GM18873 (cell line): ENCODE measurements around the gene DNAH14.
"Not testable (repeated sequence)": the region's sequence is repeated elsewhere in the genome, so short reads cannot be mapped to it uniquely, and the experiment has no call there.

Source experiments
- ATAC-seq: cut with Tn5 transposase; IDR thresholded peaks from one replicate; pipeline ENCODE4 v1.9.1; 2021; ENCODE audit warnings: mild to moderate bottlenecking, moderate library complexity, moderate number of reproducible peaks; ENCODE audit not compliant: unreplicated experiment, low FRiP score

Gene DNAH14

DNA sequence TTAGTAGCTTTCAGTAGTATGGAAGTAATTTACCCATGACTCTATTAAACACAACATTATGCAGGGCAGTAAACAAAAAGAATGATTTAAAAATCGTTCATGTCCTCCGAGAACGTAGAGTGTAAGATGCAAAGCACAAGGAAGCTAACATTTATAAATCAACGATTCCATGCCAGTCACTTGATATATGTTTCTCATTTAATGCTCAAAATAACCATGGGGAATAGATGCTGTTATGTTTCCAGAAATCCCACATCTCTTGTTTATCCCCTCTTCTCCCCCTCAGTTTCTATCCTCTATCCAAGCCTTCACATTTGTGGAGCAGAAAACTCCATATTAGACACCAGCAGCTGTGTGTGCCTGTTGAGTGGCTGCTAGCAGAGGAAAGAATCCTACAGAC lies 445.5 kb downstream of the DNAH14 start:
- ATAC-seq = no peak

DNA sequence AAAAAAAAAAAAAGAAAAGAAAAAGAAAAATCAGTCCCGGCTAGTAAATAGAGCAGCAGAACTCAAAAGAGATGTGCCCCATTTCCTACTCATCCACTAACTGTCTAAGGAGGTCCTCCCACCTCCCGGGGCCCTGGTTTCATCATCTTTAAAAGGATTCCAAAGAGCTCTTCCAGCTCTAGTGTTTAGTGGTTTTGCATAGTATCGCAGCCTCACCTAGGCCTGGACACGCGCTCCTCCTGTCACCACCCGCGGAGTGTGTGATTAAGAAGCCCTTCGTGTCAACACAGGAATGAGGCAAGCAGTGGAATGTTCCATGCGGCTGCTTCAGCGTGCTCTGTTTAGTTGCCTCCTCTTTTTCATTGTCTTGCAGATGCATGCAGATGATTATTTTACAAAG lies 449.4 kb downstream of the DNAH14 start:
- ATAC-seq = no peak

DNA sequence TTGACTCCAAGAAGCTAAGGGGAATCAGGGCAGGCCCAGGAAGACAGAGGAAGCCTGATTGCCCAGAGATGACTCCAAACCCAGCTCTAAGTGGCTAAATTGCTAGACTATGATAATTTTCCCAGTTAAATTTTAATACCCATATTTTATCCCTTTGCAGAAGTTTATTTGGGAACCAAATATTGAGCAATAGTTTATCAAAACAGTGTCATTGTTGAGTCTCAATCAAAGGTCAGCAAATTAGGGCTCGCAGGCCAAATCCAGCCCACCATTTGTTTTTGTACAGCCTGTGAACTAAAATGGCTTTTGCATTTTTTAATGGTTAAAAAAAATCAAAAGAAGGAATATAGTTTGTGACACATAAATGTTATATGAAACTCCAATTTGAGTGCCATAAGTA lies 451.2 kb downstream of the DNAH14 start:
- no peak for ATAC-seq

DNA sequence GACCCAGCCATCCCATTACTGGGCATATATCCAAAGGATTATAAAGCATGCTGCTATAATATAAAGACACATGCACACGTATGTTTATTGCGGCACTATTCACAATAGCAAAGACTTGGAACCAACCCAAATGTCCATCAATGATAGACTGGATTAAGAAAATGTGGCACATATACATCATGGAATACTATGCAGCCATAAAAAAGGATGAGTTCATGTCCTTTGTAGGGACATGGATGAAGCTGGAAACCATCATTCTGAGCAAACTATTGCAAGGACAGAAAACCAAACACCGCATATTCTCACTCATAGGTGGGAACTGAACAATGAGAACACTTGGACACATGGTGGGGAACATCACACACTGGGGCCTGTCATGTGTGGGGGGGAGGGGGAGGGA lies 457.4 kb downstream of the DNAH14 start:
- ATAC-seq = not testable (repeated sequence)

DNA sequence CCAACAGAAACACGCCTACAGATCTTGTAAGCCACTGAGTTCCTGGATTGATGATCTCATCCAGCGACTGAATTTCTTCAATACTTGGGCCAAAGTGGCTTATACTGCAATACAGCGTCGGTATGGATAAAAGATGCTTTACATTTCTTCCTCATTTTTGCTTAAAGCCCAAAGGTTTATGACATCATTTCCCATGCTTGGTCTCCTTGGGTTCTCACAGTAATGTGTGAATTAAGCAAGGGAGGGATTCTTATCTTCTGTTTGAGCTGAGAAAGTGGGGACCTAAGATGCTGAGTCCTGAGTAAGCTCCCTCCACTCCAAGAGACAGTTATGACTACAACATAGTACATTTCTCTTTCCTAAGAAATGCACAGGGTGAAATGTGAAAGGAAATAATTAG lies 458.9 kb downstream of the DNAH14 start:
- ATAC-seq = no peak

DNA sequence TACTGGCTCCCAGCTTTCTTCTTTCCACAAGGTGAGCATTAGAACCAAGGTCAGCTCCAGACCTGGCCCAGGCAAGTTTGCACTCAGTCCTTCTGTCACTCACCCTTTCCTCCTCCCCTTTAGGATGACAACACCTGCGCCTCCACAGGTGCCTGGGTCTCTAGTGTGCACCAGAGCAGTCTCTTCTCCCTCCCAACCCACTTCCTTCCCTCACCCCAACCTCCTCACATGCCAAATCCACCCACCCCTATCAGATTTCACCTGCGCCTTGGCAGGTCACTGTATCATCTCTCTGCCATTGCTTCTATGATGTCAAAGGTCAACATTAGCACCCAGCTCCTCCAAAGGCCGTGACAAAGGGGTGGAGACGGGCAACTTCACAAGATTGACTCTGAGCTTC lies 460.4 kb downstream of the DNAH14 start:
- ATAC-seq = no peak

DNA sequence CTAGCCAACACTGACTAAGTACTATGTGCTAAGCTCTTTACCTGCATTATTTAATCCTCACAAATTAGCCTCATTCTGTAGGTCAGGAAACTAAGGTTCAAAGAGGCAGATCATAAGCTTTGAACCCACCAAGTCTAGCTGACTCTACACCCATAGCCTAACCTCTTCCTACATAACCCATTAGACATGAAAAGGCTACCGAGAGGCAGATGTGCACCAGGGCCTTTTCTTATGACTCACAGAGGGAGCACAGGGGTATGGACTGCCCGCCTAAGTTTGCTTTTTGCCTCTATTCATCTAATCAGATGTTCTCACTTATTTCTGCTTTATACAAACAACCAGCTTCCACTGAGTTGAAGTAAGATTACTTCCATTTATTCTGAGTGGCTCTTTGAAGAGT lies 466.9 kb downstream of the DNAH14 start:
- no peak for ATAC-seq

DNA sequence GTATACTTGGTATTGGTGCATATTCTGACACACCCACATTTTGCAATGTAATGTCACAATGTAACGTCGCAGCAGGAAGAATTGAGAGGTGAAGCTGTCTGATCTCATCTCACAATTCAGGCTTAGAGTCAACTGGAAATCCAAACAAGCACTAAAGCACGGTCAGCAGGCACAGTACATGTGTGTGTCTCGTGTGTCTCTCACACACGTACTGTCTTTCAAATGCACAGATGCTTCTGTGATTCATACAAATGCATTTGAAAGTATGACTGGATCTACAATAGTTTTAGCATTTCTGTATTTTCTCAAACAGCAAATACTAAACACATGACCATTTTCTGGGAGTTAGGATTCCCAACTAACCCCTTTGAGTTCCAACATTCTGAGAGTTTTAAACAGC lies 471.5 kb downstream of the DNAH14 start:
- no peak for ATAC-seq

DNA sequence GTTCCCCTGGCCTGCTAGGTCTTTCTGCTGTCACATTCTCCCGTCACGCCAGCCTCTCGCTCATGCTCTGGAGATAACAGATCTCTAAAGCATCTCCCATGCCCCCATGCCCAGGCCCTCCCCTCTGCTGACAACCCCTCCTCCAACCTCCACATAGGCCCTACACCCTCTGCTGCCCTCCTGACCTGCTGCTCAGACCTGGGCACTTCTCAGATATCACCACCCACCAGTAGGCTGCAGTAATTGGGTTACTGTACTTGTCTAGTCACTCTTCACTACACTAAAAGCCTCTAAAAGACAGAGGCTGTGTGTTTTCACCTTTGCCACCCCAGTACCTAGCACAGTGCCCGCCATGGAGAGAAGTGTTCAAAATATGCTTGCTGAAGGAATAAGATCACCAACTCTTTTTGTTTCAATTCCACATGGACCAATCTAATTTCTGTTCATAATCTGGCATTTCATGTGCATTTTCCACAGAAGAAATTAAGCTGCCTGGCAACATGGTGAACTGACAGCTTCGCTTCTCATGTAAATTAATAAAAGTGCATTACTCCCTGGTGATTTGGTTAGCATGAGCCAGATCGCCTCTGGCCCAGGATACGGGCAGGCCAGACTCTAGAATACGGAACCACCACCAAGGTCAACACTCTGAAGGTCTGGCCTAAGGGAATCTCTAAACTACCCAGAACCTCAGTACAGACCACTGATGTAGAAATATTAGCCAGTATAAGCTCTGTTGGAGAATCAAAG lies 477.7 kb downstream of the DNAH14 start:
- ATAC-seq = no peak

DNA sequence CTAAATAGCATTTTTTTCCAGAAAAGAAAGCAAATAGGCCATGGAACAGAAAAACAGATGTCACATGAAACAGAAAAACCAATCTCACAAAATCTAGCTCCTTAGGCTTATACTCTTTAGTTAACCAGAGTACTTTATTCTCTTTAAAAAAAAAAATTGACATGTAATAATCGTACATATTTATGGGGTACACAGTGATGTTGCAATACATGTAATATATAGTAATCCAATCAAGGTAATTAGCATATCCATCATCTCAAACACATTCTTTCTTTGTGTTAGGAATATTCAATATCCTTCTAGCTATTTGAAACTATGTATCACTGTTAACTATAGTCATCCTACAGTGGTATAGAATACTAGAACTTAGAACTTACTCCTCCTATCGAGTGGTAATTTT lies 478.3 kb downstream of the DNAH14 start:
- ATAC-seq = no peak

DNA sequence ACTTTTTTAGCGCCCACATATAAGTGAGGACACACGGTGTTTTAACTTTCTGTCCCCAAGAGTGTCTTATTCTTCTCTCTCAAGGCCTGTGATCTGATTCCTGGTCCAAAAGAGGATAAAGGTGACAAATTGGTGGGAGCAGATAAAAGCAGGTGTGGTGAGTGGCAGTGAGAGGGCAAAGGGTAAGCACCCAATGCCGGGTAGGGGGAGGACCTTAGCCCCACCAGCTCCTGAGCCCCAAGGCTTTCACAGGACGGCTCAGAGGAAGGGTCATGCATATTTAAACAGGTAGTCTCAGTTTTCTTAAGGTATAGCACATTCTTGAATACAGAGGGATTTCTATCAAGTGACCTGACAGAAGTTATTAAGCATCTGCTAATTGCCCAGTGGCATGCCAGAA lies 478.8 kb downstream of the DNAH14 start:
- ATAC-seq = no peak

DNA sequence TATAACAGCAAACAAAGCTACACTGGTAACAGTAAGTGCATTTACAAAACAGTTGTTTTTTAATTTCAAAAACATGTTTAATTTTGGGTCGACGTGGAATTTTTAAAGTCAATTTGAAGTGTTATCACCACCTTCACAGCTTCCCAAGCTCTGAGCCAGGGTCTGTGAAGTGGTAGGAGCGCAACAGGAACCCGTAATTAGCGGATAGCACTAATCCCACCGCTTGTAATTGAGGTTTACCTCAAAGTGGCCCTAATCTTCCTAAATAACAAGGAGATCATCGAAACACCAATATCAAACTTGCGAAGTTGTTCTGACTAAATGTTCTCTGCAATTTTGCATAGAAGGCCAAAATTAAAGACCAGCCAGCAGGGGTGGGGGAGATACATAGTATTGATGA lies 479.6 kb downstream of the DNAH14 start:
- ATAC-seq = no peak

DNA sequence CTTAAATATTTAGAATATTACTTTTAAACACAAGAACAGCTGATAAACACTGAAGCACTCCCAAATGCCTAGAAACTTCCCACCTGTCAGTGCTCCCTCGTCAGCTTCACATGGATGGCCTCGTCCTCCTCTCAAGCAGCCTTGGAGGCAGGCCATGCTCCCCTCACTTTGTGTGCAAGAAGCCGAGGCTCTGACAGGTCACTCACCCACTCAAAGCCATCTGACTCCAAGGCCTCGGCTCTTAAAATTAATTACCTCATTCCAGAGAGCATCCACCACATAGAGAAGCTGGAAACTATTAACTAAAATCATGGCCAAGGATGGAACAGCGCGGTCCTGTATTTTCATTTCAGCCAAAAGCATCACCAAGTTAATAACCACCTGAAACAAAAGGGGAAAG lies 480.6 kb downstream of the DNAH14 start:
- no peak for ATAC-seq

DNA sequence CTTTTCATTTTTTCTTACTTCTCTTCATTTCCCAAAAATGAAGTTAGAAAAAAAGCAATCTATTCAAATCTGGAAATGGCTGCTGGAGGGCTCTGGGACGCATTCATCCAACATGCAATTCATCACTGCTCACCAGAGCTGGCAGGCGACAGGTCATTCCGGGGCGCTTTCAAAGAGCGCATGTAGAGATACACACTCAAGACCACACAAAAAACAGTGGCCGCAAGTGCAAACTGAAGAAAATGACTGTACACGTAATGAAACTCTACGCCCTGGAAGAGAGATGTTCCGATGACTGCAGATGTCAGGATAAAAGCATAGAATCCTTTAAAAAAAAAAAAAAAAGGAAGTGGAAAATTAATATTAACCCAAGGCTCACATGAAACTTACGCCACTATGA lies 482.8 kb downstream of the DNAH14 start:
- ATAC-seq = no peak

DNA sequence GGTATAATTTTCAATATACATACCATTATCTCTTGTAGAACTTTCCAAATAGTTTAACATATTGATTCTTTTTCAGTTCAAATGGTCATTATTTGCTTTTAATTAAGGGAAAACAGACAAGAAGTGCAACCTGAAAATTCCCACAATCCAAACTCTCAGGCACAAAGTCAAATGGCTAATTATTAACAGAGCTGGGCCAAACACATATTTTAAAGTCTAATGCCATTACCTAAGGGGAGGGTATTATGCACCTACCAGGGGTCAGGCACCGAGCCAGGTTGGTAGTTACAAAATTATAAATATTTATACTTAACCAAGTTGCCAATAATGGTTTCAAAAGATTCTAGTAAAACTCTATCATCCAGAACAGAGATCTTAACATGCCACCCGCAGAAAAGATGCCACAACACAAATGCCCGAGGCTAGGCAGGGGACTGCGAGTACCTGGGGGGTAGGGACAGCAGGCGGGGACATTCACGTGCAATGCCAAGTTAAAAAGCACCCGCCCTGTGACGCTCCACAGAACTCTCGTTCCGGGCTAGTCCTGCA lies 483.4 kb downstream of the DNAH14 start:
- ATAC-seq = no peak

DNA sequence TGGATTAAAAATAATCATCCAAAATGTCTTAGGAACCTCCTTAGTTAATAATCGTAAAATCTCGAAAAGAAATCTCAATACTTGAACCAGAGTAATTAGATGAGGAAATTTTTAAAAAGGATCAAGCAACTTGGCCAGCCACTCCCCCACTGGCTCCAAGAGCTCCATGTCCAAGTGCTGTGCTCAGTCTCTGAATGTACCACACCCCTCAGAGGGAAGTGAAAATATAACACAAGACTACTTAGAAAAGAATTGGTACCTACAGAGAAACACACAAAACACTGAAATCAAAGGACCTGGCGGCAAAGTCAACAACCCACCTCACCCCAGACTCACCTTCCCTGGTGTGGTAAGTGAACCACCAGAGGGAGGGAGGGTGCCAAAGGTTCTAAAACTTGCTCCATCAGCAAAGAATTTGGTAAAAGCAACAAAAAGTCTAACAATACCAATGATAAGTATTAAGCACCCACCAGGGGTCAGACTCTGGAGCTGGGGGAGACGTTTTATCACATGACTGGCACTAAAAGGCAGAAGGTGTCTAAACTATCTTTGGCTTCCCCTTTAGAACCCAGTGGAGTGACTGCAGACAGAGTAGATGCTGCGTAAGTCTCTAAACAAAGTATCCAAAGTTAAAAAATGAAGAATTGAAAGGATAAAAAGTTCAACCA lies 484.4 kb downstream of the DNAH14 start:
- ATAC-seq = no peak

DNA sequence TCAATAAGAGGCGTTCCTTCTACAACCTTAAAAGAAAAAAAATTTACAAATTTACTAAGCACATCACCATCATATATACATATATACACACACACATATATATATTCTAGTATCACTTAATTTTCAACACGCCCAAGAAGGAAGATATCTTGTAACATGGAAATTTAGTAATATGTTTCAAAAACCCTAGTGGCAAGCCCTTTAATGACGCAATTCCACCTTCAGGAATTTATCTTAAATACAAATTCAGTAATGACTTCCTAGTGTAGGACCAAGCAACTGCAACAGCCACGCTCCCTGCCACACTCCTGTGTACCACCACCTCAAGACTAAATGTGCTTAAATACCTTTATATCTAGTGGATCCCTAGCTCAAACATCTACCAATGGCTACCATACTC lies 485.8 kb downstream of the DNAH14 start:
- ATAC-seq = no peak

DNA sequence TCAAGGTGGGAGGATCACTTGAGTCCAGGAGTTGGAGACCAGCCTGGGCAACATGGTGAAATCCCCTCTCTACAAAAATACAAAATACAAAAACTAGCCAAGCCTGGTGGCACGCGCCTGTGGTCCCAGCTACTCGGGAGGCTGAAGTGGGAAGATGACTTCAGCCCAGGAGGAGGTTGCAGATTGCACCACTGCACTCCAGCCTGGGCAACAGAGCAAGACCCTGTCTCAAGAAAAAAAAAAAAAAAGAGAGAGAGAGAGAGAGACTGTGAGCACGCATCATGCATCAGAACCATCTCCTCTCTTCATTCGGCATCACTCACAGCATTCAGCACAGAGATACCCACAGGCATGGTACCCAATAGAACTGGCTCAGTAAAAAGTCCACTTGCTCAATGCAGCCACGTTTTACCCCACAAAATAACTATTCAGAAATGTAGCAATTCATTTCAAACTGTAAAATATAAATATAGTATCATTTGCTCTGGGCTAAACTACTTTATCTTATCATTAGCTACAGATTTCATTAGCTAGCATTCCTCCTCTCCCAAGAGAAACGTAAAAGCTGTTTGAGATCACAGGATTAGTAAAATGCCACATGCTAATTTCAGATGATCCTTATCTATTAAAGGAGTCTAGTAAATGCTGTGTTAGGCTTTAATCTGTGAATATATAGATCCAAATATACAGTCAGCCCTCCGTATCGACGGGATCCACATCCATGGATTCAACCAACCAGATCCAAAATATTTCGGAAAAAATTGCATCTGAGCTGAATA lies 486.7 kb downstream of the DNAH14 start:
- no peak for ATAC-seq

DNA sequence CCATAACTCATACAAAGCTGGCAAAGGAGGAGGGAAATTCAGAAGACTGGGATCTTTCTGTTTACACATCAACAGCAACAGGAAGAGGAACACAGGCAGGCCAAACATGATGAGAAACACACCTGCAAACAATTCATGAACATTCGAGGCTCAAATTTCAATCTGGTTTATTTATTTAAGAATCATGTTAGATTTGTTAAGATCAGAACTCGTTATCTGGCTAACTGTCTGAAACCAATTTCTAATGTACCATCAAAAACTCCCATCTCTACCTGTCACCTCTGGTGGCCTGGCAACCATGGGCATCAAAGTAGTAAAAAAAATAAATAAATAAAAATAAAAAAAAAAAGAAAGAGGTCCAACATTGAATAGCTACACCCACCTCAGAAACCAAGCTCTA lies 488.6 kb downstream of the DNAH14 start:
- no peak for ATAC-seq

DNA sequence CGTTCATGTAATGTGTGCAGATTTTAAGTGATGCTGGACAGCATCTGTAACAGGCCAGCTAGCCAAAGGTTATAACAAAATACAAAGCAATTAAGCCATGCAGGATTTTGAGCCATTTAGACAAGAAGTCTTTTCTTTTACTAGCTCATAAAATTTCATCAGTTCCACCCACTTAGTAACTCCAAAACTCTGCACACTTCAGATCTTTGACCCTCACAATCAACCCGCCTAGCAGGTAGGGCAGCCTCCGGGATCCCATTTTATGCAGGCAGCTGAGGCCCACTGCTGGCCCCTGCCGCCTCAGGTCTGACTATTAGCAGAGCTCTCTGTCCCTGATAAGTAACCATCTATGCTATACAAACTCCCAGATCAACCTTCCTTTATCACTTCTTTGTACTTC lies 489.1 kb downstream of the DNAH14 start:
- no peak for ATAC-seq

DNA sequence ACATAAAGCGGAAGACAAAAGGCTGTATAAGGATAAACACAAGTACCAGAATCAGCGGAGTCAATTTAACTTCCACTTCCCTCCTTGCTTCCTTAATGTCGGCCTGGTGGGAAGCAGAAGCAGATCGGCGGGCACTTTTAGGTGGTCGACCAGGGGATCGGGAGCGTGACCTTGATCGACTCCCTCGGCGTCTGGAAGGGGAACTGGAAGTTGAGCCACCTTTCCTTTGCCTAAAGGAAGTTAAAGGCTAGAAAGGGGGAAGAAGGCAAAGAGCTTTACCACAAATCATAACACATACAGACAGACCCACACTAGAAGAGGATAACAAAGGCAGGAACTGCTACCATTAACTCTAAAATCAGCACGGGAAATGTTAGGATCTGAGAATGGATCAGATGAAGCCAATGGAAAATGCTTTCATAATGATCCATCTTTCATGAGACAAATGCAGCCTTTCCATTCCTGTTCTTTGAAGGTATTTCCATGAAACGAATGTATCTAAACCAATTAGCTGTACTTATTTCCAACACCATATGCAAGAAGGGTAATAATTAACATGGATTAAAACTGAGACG lies 492.6 kb downstream of the DNAH14 start:
- ATAC-seq = no peak
